Stimulated activated CD8-positive, alpha-beta memory T cell treated with anti-CD3 and anti-CD28 coated beads, Interleukin-12 subunit alpha, Interleukin-12 subunit beta, amount 100 ng/mL, for 1 hour (primary cell): ENCODE results near the gene KL.

Experiments
- DNase-seq: peaks from one replicate; pipeline ENCODE4 v3.0.0-alpha.2; 2020; ENCODE audit warnings: low read depth

KL gene

DNA sequence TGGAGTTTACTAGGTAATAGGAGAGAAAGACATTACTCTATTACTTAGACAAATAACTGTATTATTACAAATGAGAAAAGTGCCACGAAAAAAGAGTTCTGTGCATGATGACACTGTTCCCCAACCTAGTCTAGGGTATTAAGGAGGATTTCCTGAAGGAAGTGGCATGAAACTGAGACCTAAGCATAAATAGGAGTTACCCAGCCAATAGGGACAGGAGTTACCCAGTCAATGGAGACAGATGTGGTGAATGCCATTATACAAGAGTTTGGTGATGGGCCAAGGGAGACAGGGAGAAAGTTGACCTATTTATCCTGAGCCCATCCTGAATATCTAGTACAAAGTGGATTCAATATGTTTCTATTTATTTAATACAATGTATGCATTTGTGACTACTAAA lies 65.4 kb downstream of the KL start:
- DNase-seq: no peak

DNA sequence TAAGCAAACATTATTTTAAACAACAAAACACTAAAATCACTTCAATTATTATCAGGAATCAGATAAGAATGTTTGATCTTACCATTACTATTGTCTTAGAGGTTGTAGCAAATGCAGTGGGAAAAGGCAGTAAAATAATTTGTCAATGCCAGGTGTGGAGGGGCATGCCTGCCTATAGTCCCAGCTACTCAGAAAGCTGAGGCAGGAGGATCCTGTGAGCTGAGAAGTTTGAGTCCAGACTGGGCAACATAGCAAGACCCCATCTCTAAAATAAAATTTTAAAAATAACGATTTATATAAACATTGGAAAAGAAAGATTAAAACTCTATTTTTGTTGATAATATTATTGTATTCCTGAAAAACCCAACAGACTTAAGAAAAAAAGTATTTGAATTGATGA lies 66.8 kb downstream of the KL start:
- no peak for DNase-seq

DNA sequence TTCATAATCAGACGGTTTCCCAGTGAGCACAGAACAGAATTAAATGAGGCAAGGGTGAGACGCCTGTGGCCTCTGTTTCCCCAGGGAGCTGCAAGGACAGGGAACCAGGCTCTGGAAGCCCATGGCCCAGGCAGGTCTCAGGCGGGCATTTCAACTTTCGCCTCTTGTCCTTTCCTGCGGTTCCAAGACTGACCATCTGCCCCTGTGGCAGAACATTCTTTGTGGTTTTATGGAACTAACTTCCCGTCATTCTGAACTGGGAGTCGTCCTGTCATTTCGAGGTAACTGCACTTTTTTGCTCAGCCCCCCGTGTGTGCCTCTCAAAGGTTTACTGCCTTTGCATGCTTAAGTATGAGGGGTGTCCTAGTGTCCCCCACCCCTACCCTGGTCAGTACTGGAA lies 70.9 kb downstream of the KL start:
- DNase-seq: no peak

DNA sequence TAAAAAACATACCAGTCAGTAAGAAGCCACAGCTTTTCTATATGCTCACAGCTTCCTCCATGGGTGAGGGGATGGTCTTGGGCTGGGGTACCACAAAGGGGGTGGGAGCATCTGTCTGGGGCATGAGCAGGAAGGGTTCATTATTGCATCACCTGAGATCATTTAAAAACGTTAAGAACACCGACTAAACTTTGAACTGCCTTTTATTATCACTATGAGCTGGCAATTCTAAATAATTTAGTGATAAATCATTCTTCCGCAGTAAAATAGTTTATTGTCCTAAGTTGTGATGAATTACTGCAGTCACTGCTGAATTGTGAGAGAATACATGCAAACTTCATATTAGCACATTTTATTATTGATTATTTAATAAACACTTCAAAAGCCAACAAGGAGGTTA lies 71.6 kb downstream of the KL start:
- DNase-seq: no peak

- DNase-seq: no peak
Measured at GRCh38 chr13:33089311-33089710, 73.1 kb downstream of the KL start.

DNA sequence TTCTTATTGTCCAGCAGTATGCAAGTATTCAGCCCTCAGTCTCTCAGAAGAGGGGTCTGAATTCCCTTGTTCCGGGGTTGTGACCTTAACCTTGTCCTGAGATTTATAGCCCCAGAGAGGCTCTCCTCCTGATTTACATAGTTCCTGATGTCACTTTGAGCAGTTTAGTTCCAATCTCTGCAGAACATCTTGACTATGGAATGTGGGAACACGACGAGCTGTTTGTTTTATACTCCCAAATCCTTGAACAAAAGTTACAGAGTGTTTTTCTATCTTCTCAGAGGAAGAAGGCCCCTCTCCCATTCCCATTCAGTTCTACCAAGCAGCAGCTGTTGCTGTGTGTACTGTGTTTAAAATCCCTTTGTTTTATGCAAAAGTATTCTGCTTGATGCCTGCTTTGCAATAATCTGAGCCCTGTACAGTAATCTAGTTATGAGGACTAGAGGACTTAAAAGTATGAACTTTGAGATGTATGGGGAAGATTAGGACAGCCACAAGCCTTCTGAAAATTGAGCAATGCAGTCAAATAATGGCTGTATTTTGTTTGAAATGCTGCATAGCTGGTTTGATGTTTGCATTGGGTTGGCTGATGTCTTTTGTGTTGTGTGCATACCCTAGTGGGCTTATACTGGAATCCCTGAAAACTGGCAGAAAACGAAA lies 74.7 kb downstream of the KL start:
- no peak for DNase-seq

DNA sequence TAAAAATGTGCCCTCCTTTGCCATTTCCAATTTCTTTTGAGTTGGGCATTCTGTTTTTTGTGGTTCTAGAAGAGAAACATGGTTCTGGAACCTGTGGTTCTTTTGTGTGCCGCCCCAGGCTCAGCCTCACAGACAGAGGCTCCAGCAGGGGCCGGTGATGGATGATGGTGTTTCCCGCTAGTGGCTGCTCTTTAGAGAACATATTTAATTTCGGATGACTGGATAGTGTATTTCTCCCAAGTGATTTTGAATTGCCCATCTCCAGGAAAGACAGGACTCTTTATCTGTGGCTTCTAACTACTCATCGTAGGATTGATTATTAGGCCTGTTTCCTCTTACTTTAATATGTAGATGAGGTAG lies 75.2 kb downstream of the KL start:
- no peak for DNase-seq

DNA sequence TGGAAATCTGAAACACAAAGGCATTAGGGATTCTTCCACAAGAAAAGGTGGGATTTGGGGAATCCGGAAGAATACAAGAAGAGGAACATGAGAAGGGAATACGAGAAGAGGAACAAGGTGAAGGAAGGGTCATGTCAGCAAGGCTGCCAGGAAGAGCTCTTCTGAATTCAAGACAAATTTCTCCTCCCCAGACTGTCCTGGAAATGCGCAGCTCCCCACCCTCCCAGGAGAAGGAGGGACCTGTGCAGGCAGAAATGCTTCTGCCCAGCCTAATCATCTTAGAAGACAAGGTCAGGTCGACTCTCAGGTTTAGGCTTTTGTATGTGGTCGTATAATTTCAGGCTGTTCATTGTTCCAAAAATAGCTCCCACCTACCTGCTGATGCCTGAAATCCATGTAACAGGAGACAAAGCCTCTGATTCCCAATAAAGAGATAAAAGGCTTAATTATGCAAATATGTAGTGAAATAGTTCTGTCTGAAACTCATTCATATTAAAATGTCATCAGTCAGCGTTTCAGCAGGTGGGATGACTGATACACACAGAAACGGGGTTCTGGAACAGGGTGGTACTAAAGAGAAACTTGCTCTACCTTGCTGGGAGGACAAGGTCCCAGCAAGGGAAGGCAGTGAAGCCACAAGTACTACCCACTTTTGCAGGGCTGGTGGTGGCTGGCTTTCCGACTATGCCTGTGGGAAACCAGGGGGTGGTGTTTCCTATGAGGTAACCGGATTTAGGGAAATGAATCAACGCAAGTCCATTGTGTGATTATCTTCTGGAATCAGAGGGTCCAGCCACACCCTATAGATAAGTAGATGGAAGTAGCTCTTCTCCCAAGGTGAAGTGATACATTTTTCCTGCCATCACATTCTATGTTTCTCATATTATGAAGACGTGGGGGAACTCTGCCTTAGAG lies 76.1 kb downstream of the KL start:
- DNase-seq: no peak

DNA sequence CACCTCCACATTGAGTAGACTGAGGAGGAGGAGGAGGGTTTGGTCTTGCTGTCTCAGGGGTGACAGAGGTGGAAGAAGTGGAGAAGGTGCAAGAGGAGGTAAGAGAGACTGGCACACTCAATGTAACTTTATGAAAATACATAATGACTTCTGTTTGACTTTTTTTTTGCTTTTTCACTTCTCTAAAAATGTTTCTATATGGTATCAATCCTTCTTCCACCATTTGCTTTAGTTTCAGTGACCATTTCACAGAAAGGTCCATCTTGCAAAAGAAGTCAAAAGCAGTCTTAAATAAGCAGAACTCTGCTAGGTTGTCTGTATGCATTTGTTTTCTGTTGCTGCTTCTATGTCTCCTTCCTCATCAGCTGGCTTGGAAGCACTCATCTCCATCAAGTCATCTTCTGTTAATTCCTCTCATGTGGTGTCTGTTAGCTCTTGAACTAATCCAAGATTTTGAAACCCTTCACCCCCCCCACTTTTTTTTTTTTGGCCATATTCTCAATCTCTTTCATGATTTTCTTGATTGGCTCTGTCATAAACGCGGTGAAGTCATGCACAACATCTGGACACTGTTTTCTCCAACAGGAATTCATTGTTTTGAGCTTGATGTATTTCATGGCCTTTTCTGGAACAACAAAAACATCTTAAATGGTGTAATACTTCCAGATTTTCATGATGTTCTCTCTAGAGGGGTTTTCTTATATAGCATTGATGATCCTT lies 80.8 kb downstream of the KL start:
- DNase-seq: no peak

GRCh38 chr13:33099860-33100259 lies 83.6 kb downstream of the KL start:
- DNase-seq: no peak

DNA sequence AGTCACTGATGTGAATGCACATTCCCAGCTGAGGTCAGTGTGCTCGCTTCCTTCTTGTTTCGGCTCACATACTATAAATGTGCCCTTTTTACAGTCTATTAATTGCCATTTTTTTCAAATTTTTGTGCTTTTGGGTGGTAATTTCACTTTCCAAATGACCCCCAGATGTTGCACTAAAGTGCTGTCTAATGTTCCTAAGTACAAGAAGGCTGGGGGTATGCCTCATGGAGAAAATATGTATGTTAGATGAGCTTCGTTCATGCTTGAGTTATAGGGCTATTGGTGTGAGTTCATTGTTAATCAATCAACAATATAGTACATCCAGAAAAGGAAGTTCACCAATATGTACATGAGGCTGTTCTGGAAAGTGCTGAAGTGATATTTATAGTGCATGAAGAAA lies 84.7 kb downstream of the KL start:
- no peak for DNase-seq

GRCh38 chr13:33101835-33102234 lies 85.6 kb downstream of the KL start:
- no peak for DNase-seq

DNA sequence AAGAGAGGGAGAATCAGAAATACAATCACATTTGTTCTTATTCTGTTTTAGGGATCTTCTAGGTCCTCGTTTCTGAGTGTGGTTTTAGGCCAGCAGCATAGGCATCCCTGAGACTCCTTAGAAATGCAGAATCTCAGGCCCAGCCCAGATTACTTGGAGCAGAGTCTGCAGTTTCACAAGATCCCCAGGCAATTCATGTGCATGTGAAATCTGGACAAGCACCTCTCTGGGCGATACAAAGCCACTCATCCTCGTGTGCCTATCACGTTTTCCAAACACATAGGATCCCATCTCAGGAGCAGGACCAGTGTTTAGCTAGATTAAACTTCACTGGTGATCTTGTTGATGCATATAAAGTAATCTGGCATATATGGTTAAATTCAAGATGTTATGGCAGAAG lies 87.2 kb downstream of the KL start:
- no peak for DNase-seq

GRCh38 chr13:33105387-33106005 lies 89.3 kb downstream of the KL start:
- no peak for DNase-seq

DNA sequence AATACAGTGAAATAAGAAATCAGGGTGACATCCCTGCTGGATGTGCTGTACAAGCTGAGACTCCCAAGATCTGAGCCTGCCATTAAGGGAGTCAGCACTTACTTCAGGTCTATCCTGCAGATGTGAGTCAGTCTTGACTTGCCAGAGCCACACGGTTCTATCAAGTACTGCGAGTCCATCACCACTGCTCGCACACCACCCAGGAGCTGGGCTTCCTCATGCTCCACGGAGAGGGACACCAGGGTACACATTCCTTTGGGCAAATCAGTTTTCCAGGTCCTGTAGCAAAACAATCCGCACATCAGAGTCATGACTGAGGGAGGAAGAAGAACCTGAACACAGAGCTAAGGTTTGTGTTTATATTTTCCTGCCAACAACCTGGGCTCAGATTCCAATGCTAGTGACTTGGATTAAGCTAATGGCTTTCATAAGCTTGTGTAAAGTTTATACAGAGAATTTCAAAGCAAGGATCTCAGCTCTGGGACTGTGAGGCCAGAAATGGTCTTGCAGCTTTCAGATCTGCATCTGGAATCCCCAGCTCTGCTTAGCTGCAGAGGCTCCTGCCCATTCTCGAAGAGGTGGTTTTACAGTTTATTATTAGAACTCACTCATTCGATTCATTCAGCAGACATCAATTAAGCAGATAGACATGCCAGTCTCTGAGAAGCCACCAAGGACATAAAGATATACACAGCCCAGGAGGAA lies 90.6 kb downstream of the KL start:
- no peak for DNase-seq

DNA sequence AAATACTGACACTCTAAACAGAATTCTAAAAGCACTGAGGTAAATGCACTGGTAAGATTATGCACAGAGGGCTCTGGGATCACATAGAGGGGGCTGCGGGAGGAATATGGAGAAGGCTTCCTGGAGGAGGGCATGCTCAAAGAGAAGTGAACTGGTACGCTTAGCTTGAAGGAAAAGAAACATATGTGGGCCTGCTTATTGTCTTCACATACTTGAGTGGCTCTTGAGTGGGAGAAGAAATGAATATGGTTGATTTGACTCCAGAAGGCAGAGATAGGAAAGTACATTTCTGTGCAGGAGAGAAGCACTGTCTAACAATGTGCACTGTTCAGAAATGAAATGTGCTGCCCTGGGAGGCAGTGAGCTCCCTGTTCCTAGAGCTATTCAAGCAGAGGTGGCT lies 91.1 kb downstream of the KL start:
- DNase-seq: no peak

- no peak for DNase-seq
Measured at GRCh38 chr13:33108620-33109019, 92.4 kb downstream of the KL start.

DNA sequence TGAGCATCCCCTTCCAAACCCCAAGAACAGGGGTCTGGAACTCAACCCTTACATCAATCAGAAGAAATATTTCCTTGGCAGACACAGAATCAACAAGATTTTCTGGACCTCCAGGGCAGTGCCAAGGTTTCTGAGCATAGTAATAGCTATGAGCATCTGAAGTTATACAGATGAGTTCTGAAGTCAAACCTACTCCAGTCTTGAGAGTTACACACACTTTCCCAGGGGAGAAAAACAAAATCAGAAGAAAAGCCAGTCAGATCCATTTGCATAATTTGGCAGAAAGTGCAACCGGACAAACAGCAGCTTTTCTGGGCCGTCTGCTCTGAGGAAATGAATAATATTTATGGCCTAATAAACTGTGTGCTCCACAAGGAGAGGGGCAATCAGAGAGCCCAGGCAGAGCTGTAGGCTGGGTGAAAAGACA lies 93.1 kb downstream of the KL start:
- no peak for DNase-seq

DNA sequence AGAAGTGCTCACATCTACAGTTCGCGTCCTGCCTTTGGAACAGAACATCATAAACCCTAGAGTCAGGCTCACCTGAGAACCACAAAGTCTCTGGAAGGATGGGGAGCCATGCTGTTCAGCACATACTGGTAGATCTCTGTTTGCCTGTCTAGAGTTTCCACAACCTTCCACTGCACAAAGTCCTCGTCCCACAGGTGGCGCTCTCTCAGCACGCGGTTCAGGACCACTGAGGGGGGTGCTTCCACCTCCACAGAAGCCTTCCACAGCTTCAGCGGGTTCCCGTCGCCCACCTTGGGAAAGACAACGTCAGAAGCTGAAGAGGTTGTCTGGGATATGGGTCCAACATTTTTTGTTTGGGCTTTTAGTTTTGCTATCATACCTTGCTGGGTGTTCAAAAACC lies 93.6 kb downstream of the KL start:
- DNase-seq: no peak

DNA sequence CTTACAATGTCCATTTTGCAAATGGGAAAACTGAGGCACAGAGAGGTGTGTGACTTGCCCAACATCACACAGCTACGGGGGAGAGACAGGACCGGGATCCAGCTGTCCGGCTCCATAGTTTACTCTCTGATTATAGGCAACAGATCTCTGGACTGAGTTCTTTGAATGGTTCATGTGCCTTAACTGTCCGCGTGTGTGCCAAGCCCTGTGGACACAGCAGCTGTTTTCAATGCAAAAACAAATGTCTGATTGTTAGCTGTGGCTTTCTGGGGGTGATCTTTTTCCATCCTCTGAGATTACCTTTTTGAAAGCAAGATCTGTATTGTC lies 94.1 kb downstream of the KL start:
- DNase-seq: no peak

DNA sequence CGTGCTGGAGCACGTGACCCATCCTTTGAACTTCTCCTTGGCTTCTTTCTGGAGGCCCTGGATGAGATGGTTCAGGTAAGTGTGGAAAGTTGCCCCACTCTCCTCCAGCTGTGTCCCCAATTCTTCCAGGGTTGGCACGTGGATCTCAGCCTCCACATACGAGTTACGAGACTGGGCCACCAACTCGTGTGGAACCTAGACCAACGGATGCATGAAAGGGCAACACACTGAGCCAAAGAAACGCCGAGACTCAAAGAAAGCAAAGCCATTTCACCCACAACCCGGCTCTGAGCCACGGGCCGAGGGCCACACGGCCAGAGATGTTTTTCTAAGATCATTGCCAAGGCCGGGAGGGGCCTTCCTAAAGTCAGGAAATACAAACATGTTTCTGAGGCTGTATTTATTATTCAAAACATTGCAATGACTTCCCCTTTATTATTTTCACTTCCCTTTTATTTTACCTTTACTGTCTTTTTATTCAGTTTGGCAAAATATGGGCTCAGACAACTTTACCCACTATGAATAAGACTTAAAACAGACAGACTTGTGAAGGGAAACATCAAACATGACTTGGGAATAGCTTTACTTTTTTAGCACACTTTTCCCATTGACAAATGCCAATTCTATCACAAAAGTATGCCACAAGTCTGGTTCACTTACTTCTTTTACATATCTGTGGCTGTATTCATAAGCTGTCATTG lies 94.6 kb downstream of the KL start:
- no peak for DNase-seq
